Endothelial cell of umbilical vein (primary cell): ENCODE data around the gene COL4A1. TPM values are rescaled to one million over a fixed set of nuclear protein-coding genes. Genes with fewer than 3 reads are reported as not detected.

ENCODE experiments used
- BruUV-seq: library from RNA; stranded (reverse); fragments of 400-500 nt; replicated peaks from 2 replicates; lab custom pipeline; 2021; lab: Mats Ljungman, UMichigan
- CTCF ChIA-PET: fragments of 300-600, 350-600 bp; sonication (Branson Sonifier 250); formaldehyde crosslinking; loops from one replicate; lab custom pipeline; 2021; ENCODE audit warnings: antibody characterized with exemption, inconsistent platforms; lab: Charles Lee
- POLR2A ChIA-PET: fragments of 300-600, 350-600 bp; sonication (Branson Sonifier 250); formaldehyde crosslinking; loops from one replicate; lab custom pipeline; 2021; ENCODE audit warnings: antibody characterized with exemption, inconsistent platforms; lab: Charles Lee
- DNase-seq: peaks from one replicate; pipeline ENCODE4 v3.0.0-alpha.2; 2011; ENCODE audit warnings: low read depth, low spot score
- FAIRE-seq: peaks from 2 replicates; lab custom pipeline; 2011; peaks lifted over from hg19 to GRCh38; lab: Jason Lieb, UNC
- H2AFZ ChIP-seq: 2 replicates; pipeline ENCODE4 v1.6.0; 2012; ENCODE audit warnings: low read depth, low read length, control low read depth, inconsistent platforms
- H3K27ac ChIP-seq: 2 replicates; pipeline ENCODE4 v1.5.1; 2011; ENCODE audit warnings: low read depth, mild to moderate bottlenecking, control low read depth, low read length, moderate library complexity; ENCODE audit not compliant: insufficient read depth
- H3K27me3 ChIP-seq, 2 experiments: 2 replicates each; pipeline versions ENCODE4 v1.6.0 to v1.6.1; 2011; ENCODE audit warnings: low read length in 2 of 2, mixed read lengths in 1 of 2; ENCODE audit not compliant: control insufficient read depth in 2 of 2, insufficient read depth in 2 of 2
- H3K36me3 ChIP-seq, 2 experiments: 2 replicates in 1 of 2; 3 replicates in 1 of 2; pipeline ENCODE4 v1.5.1; 2011; ENCODE audit warnings: low read length in 2 of 2, mild to moderate bottlenecking in 1 of 2, moderate library complexity in 1 of 2; ENCODE audit not compliant: control insufficient read depth in 2 of 2, insufficient read depth in 2 of 2; ENCODE audit errors: extremely low read depth in 1 of 2
- H3K4me1 ChIP-seq: 3 replicates; pipeline ENCODE4 v1.5.1; 2011; ENCODE audit warnings: mild to moderate bottlenecking, low read length; ENCODE audit not compliant: control insufficient read depth, insufficient read depth; ENCODE audit errors: extremely low read depth
- H3K4me2 ChIP-seq: 2 replicates; pipeline ENCODE4 v1.6.1; 2011; ENCODE audit warnings: low read length, control low read depth, mixed read lengths; ENCODE audit not compliant: insufficient read depth
- H3K4me3 ChIP-seq, 3 experiments: fragments of 200-600 bp in 1 of 3; sonication (generic), shearing (Covaris generic) in 1 of 3; replicated peaks in 1 of 3; 2 replicates each; pipeline ENCODE4 v1.5.1; 2011 to 2016; ENCODE audit warnings: control low read depth in 3 of 3, low read length in 3 of 3, mild to moderate bottlenecking in 2 of 3, inconsistent platforms in 1 of 3, low read depth in 1 of 3, moderate library complexity in 1 of 3; ENCODE audit not compliant: insufficient read depth in 1 of 3
- H3K79me2 ChIP-seq: 2 replicates; pipeline ENCODE4 v1.6.0; 2012; ENCODE audit warnings: low read length, inconsistent platforms; ENCODE audit not compliant: control insufficient read depth, insufficient read depth
- H3K9ac ChIP-seq: replicated peaks from 2 replicates; pipeline ENCODE3; 2011; ENCODE audit warnings: low read length, control low read depth; ENCODE audit not compliant: insufficient read depth; ENCODE audit errors: extremely low read depth
- H3K9me1 ChIP-seq: replicated peaks from 3 replicates; pipeline ENCODE4 v1.6.0; 2011; ENCODE audit warnings: mild to moderate bottlenecking, low read length; ENCODE audit not compliant: control insufficient read depth, insufficient read depth; ENCODE audit errors: extremely low read depth
- H3K9me3 ChIP-seq: replicated peaks from 2 replicates; pipeline ENCODE4 v1.5.1; 2012; ENCODE audit warnings: low read length, inconsistent platforms; ENCODE audit not compliant: control insufficient read depth, insufficient read depth
- H4K20me1 ChIP-seq: replicated peaks from 2 replicates; pipeline ENCODE3; 2011; ENCODE audit warnings: mild to moderate bottlenecking, low read length; ENCODE audit not compliant: control insufficient read depth, insufficient read depth; ENCODE audit errors: extremely low read depth
- EZH2 ChIP-seq: IDR thresholded peaks from 2 replicates; pipeline ENCODE4 v1.6.1; 2012; ENCODE audit warnings: borderline replicate concordance, low read depth, mild to moderate bottlenecking, moderate library complexity, low read length, inconsistent platforms; ENCODE audit not compliant: severe bottlenecking
- FOS ChIP-seq: IDR thresholded peaks from 2 replicates; pipeline ENCODE4 v1.6.1; 2011; ENCODE audit warnings: mild to moderate bottlenecking, low read length, moderate library complexity, borderline replicate concordance; ENCODE audit not compliant: insufficient read depth
- GATA2 ChIP-seq: IDR thresholded peaks from 2 replicates; pipeline ENCODE4 v1.7.0; 2011; ENCODE audit warnings: low read depth, mild to moderate bottlenecking, moderate library complexity, mixed read lengths, low read length; ENCODE audit not compliant: insufficient read length, insufficient read depth
- JUN ChIP-seq: IDR thresholded peaks from 2 replicates; pipeline ENCODE4 v1.6.1; 2011; ENCODE audit warnings: borderline replicate concordance, low read depth; ENCODE audit not compliant: insufficient read length, insufficient read depth
- MYC ChIP-seq: IDR thresholded peaks from one replicate; pipeline ENCODE4 v1.6.1; 2011; ENCODE audit warnings: mild to moderate bottlenecking, low read depth, low read length
- POLR2A ChIP-seq: IDR thresholded peaks from 2 replicates; pipeline ENCODE4 v1.6.1; 2012; ENCODE audit warnings: low read depth, mild to moderate bottlenecking, control low read depth, low read length
- POLR2AphosphoS5 ChIP-seq: IDR thresholded peaks from 2 replicates; pipeline ENCODE4 v1.6.1; 2012; ENCODE audit warnings: low read depth, mild to moderate bottlenecking, control low read depth, low read length, moderate library complexity; ENCODE audit not compliant: insufficient read depth
- dilution Hi-C: fragments of 300-500 bp; cut with MboI; formaldehyde crosslinking; loops from one replicate; pipeline ENCODE4 v1.15.0; 2019; ENCODE audit warnings: low sequenced_read_pairs; ENCODE audit not compliant: extremely low pct_ligation_motif_present
- intact Hi-C: fragments of 100-400 bp; cut with micrococcal nuclease; formaldehyde crosslinking; loops from one replicate; pipeline ENCODE4 v1.10.0; 2022
- polyA plus RNA-seq, 4 experiments: library from polyadenylated mRNA; depleted of rRNA in 3 of 4; stranded (reverse) in 3 of 4; unstranded in 1 of 4; fragments of >200 nt; gene quantifications; 2 replicates each; pipeline versions ENCODE4 v1.2.1 to v1.2.3, GENCODE V29; 2011 to 2012; ENCODE audit warnings: missing spikeins in 1 of 4
- total RNA-seq: library from RNA; stranded (reverse); gene quantifications from 2 replicates; pipeline ENCODE4 v1.2.3, GENCODE V29; 2021
- TF ChIP-seq, protein P1 (sequence below), 2 donors: IDR thresholded peaks; 1 replicate in 1 of 2; 2 replicates in 1 of 2; pipeline ENCODE4 v1.5.1; 2011; ENCODE audit warnings: low read length in 2 of 2, mild to moderate bottlenecking in 2 of 2, moderate library complexity in 2 of 2, control low read depth in 1 of 2, inconsistent platforms in 1 of 2, low read depth in 1 of 2; ENCODE audit not compliant: insufficient read depth in 1 of 2; ENCODE audit errors: extremely low read depth in 1 of 2
- TF ChIP-seq, protein P2 (sequence below): IDR thresholded peaks from 2 replicates; pipeline ENCODE4 v1.6.1; 2011; ENCODE audit not compliant: insufficient read depth, insufficient read length

The COL4A1 gene
- total and polyA plus RNA-seq, 2 donors (not counting 3 experiments of a cell fraction or from before 2014, with no cell fraction given): 384 to 1,119 TPM

DNA sequence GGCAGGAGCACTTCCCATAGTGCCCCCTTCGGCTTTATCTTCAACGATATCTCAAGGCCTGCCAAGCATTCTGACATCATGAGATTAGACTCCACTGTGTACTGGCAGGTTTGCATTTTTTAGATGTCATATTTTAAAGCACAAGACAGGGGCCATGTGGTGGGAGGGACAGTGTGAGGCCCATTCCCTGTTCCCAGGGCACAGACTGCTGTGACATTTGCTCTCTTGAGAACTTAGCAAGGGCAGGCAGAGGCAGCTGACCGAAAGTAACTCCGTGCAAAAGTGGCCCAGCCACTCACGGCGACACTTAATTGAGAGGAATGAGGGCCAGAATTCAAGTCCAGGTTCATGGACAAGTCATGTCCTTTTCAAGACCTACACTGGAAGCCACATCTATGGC lies 201.8 kb downstream of the COL4A1 start:
- CTCF ChIA-PET: no interaction called here
- TF ChIP-seq JUN (no peak), POLR2A (no peak), EZH2 (no peak), FOS (no peak), POLR2AphosphoS5 (no peak), MYC (no peak), GATA2 (no peak)
- TF ChIP-seq, protein P1, sequence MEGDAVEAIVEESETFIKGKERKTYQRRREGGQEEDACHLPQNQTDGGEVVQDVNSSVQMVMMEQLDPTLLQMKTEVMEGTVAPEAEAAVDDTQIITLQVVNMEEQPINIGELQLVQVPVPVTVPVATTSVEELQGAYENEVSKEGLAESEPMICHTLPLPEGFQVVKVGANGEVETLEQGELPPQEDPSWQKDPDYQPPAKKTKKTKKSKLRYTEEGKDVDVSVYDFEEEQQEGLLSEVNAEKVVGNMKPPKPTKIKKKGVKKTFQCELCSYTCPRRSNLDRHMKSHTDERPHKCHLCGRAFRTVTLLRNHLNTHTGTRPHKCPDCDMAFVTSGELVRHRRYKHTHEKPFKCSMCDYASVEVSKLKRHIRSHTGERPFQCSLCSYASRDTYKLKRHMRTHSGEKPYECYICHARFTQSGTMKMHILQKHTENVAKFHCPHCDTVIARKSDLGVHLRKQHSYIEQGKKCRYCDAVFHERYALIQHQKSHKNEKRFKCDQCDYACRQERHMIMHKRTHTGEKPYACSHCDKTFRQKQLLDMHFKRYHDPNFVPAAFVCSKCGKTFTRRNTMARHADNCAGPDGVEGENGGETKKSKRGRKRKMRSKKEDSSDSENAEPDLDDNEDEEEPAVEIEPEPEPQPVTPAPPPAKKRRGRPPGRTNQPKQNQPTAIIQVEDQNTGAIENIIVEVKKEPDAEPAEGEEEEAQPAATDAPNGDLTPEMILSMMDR (IDR thresholded peaks at IDR 0.05; ENCODE audit: extremely low read depth in 1 of 2, insufficient read depth in 1 of 2, low read depth in 1 of 2, low read length in 2 of 2): no peak
- TF ChIP-seq, protein P2, sequence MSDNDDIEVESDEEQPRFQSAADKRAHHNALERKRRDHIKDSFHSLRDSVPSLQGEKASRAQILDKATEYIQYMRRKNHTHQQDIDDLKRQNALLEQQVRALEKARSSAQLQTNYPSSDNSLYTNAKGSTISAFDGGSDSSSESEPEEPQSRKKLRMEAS: no peak
- Histone ChIP-seq H3K9me3 (no peaks in the 10 kb centered on the region), H3K27me3 (peaks cover 0 to 2% of the 10 kb centered on the region in 2 experiments), H3K9me1 (no peaks in the 10 kb centered on the region), H2AFZ (no peak overlapping the region), H3K36me3 (no peaks in the 10 kb centered on the region), H3K4me3 (no peak overlapping the region), H3K4me1 (no peaks in the 10 kb centered on the region), H3K9ac (no peak overlapping the region), H3K79me2 (no peaks in the 10 kb centered on the region), H4K20me1 (no peaks in the 10 kb centered on the region), H3K4me2 (no peak overlapping the region), H3K27ac (no peak overlapping the region)
- intact Hi-C loops (no loop called here), dilution Hi-C loops (no loop called here)
- no peak for FAIRE-seq
- BruUV-seq: no TSS peak
- POLR2A ChIA-PET: no interaction called here
- DNase-seq: no peak
